Ovary (tissue), 9 donors: ENCODE measurements around the gene MIP. TPM values are rescaled to one million over a fixed set of nuclear protein-coding genes. Genes with fewer than 3 reads are reported as not detected.

ENCODE experiments used
- polyA plus RNA-seq, 2 donors: library from polyadenylated mRNA; stranded (reverse); fragments of 200-250 nt in 1 of 2; fragments of 350-450 nt in 1 of 2; fragmentation: Illumina TruSeq in 1 of 2; extraction: RNeasy Lipid Tissue Mini Kit (QIAGEN cat#74804) in 1 of 2; gene quantifications; one replicate each; pipeline ENCODE4 v1.2.3, GENCODE V29; 2013 to 2014
- total RNA-seq, 7 donors: library from RNA; depleted of rRNA in 2 of 7; stranded (reverse); fragments of >200 nt in 2 of 7; fragmentation: NEBNext Ultra II Directional in 3 of 7; extraction: Animal tissue kit (Norgen Biotek cat#: 25700) in 3 of 7; gene quantifications; one replicate each; pipeline versions ENCODE4 v1.1.0 to v1.2.4, GENCODE V29; 2016 to 2023
- donor health status: DM: no; HTN: no; CAD: no; lungs with moderate emphysema.
- donor health status: DM: no; HTN: no; CAD: no.
- donor health status: Bipolar disorder and iron deficiency.
- donor health status: DM: yes; HTN: yes; CAD: no.
- donor health status: DM: no; HTN: no; CAD: no.
- donor health status: DM: yes; HTN: yes; CAD: no.

The MIP gene
- total and polyA plus RNA-seq, 9 donors, result 0.23 TPM; not detected in 8

Other genes with a start within 250 kb of the MIP start
- 10 to 100 TPM; 34.1 to 55.6 (median 40.6) TPM for gene RNF41, start 232.7 kb downstream of the MIP start, total RNA-seq
- gene RNF41, start 232.7 kb downstream of the MIP start, polyA plus RNA-seq, result 10 to 100 TPM; 29.4 to 45.1 TPM
- gene NABP2, start 230.3 kb downstream of the MIP start, total RNA-seq, result 10 to 100 TPM; 19.8 to 43.7 (median 28.9) TPM
- gene NABP2, start 230.3 kb downstream of the MIP start, polyA plus RNA-seq, result 10 to 100 TPM; 25.0 to 37.5 TPM
- under 1 TPM; 0.25 to 0.85 (median 0.69) TPM for gene SLC39A5, start 224.6 kb downstream of the MIP start, total RNA-seq
- gene SLC39A5, start 224.6 kb downstream of the MIP start, polyA plus RNA-seq, result under 1 TPM in 1 of 2 donors, not detected in 1; 0.28 TPM
- gene ANKRD52, start 196.3 kb downstream of the MIP start, total RNA-seq, result 10 to 100 TPM in 5 of 7 donors, 1 to 10 TPM in 2; 9.1 to 37.7 (median 28.9) TPM
- 10 to 100 TPM; 10.5 to 26.2 TPM for gene ANKRD52, start 196.3 kb downstream of the MIP start, polyA plus RNA-seq
- gene COQ10A, start 187.7 kb downstream of the MIP start, total RNA-seq, result 10 to 100 TPM; 11.3 to 31.1 (median 14.9) TPM
- gene COQ10A, start 187.7 kb downstream of the MIP start, polyA plus RNA-seq, result 10 to 100 TPM; 13.8 to 20.5 TPM
- 100 to 1,000 TPM in 5 of 7 donors, 10 to 100 TPM in 2; 49.6 to 155 (median 137) TPM for gene CS, start 154.3 kb downstream of the MIP start, total RNA-seq
- 100 to 1,000 TPM in 1 of 2 donors, 10 to 100 TPM in 1; 48.9 to 237 TPM for gene CS, start 154.3 kb downstream of the MIP start, polyA plus RNA-seq
- gene CNPY2, start 138.7 kb downstream of the MIP start, total RNA-seq, result 100 to 1,000 TPM in 2 of 7 donors, 10 to 100 TPM in 5; 58.9 to 112 (median 84.9) TPM
- 100 to 1,000 TPM; 107 to 134 TPM for gene CNPY2, start 138.7 kb downstream of the MIP start, polyA plus RNA-seq
- 100 to 1,000 TPM in 1 of 7 donors, 10 to 100 TPM in 6; 41.0 to 103 (median 74.5) TPM for gene PAN2, start 120.7 kb downstream of the MIP start, total RNA-seq
- 10 to 100 TPM; 44.2 to 67.2 TPM for gene PAN2, start 120.7 kb downstream of the MIP start, polyA plus RNA-seq
- gene IL23A, start 115.8 kb downstream of the MIP start, total RNA-seq, result under 1 TPM in 2 of 7 donors, not detected in 5; 0.23 to 0.35 TPM
- under 1 TPM in 1 of 2 donors, not detected in 1; 0.16 TPM for gene IL23A, start 115.8 kb downstream of the MIP start, polyA plus RNA-seq
- 100 to 1,000 TPM in 3 of 7 donors, 10 to 100 TPM in 4; 81.5 to 161 (median 90.2) TPM for gene STAT2, start 94.5 kb downstream of the MIP start, total RNA-seq
- 100 to 1,000 TPM in 1 of 2 donors, 10 to 100 TPM in 1; 56.1 to 122 TPM for gene STAT2, start 94.5 kb downstream of the MIP start, polyA plus RNA-seq
- gene APOF, start 91.8 kb downstream of the MIP start, total RNA-seq, result not detected
- gene APOF, start 91.8 kb downstream of the MIP start, polyA plus RNA-seq, result not detected
- gene TIMELESS, start 5.2 kb downstream of the MIP start, total RNA-seq, result 1 to 10 TPM; 2.1 to 4.5 (median 3.2) TPM
- 1 to 10 TPM; 2.9 to 6.4 TPM for gene TIMELESS, start 5.2 kb downstream of the MIP start, polyA plus RNA-seq
- gene SPRYD4, start 13.9 kb upstream of the MIP start, total RNA-seq, result 1 to 10 TPM; 1.4 to 4.1 (median 3.2) TPM
- gene SPRYD4, start 13.9 kb upstream of the MIP start, polyA plus RNA-seq, result 1 to 10 TPM; 2.0 to 2.7 TPM
- gene GLS2, start 33.5 kb upstream of the MIP start, total RNA-seq, result 1 to 10 TPM; 1.2 to 4.4 (median 2.6) TPM
- gene GLS2, start 33.5 kb upstream of the MIP start, polyA plus RNA-seq, result under 1 TPM; 0.87 to 0.92 TPM
- 10 to 100 TPM; 15.0 to 44.4 (median 36.6) TPM for gene RBMS2, start 67.2 kb upstream of the MIP start, total RNA-seq
- 10 to 100 TPM; 14.4 to 56.9 TPM for gene RBMS2, start 67.2 kb upstream of the MIP start, polyA plus RNA-seq
- gene BAZ2A, start 175.7 kb upstream of the MIP start, total RNA-seq, result 100 to 1,000 TPM in 2 of 7 donors, 10 to 100 TPM in 5; 49.4 to 105 (median 77.5) TPM
- gene BAZ2A, start 175.7 kb upstream of the MIP start, polyA plus RNA-seq, result 10 to 100 TPM; 38.3 to 93.6 TPM
- 100 to 1,000 TPM; 201 to 334 (median 273) TPM for gene ATP5F1B, start 191.3 kb upstream of the MIP start, total RNA-seq
- 100 to 1,000 TPM; 237 to 809 TPM for gene ATP5F1B, start 191.3 kb upstream of the MIP start, polyA plus RNA-seq
- gene PTGES3, start 233.6 kb upstream of the MIP start, total RNA-seq, result 100 to 1,000 TPM; 109 to 328 (median 212) TPM
- 100 to 1,000 TPM; 215 to 299 TPM for gene PTGES3, start 233.6 kb upstream of the MIP start, polyA plus RNA-seq